Coronary artery (tissue), 2 donors: Measurements from ENCODE around the gene PTPMT1.

Source experiments
- DNase-seq: peaks from one replicate; pipeline ENCODE4 v3.0.0-alpha.2; 2017; ENCODE audit warnings: low spot score
- H3K27ac ChIP-seq, 2 donors: fragments of 200-600 bp; sonication (generic); one replicate each; pipeline ENCODE4 v1.5.1; 2016 to 2019
- H3K4me3 ChIP-seq: fragments of 200-600 bp; sonication (generic); 2 replicates; pipeline ENCODE4 v1.5.1; 2016; ENCODE audit warnings: mild to moderate bottlenecking, moderate library complexity
- CTCF ChIP-seq: fragments of 200-600 bp; sonication (generic); IDR thresholded peaks from one replicate; pipeline ENCODE4 v1.5.1; 2019; ENCODE audit warnings: antibody characterized with exemption

PTPMT1 gene

GRCh38 chr11:47573321-47573720 lies 7.9 kb downstream of the PTPMT1 start:
- Histone ChIP-seq H3K4me3 (no peak overlapping the region), H3K27ac (no peak overlapping the region)
- no peak for TF ChIP-seq CTCF
- no peak for DNase-seq

- no peak for DNase-seq
- Histone ChIP-seq H3K4me3 (peak overlapping the region; percentile 84), H3K27ac (no peak overlapping the region)
- no peak for TF ChIP-seq CTCF
These were observed 12.2 kb downstream of the PTPMT1 start for GRCh38 chr11:47577460-47578041.

- DNase-seq = peak; percentile 93
- H3K4me3 ChIP-seq = peak within 1 kb of the TSS; percentile 84
- H3K27ac ChIP-seq = peak within 1 kb of the TSS; percentile 85 to 94
- no peak for TF ChIP-seq CTCF
These were observed 13.4 kb downstream of the PTPMT1 start, which contains the start of the genes KBTBD4 and NDUFS3 for GRCh38 chr11:47578524-47579494. Gene KBTBD4, minus strand, starts transcription at chr11:47578970. Its CDS starts 19 bp downstream, at chr11:47578951. Gene NDUFS3, plus strand, starts transcription at chr11:47579074. Its CDS starts 18 bp downstream, at chr11:47579092.

GRCh38 chr11:47583844-47584243 lies 18.4 kb downstream of the PTPMT1 start:
- DNase-seq = no peak
- no peak overlapping the region for H3K4me3 ChIP-seq
- TF ChIP-seq CTCF = no peak
- no peak overlapping the region for H3K27ac ChIP-seq

GRCh38 chr11:47586098-47586855 lies 20.9 kb downstream of the PTPMT1 start, which contains the start of gene FAM180B:
Gene FAM180B, plus strand, starts transcription at chr11:47586678. Its CDS starts 91 bp downstream, at chr11:47586769.
- TF ChIP-seq CTCF = no peak
- Histone ChIP-seq H3K27ac (peak within 1 kb of the TSS in 1 of 2 donors; percentile 75), H3K4me3 (no peak within 1 kb of the TSS)
- no peak for DNase-seq

- no peak for DNase-seq
- peak overlapping the region in 1 of 2 donors; percentile 75 for H3K27ac ChIP-seq
- H3K4me3 ChIP-seq = no peak overlapping the region
- no peak for TF ChIP-seq CTCF
These were observed 21.8 kb downstream of the PTPMT1 start for GRCh38 chr11:47587039-47587716.
